ENCODE measurements around the gene UXT.

The UXT gene

DNA sequence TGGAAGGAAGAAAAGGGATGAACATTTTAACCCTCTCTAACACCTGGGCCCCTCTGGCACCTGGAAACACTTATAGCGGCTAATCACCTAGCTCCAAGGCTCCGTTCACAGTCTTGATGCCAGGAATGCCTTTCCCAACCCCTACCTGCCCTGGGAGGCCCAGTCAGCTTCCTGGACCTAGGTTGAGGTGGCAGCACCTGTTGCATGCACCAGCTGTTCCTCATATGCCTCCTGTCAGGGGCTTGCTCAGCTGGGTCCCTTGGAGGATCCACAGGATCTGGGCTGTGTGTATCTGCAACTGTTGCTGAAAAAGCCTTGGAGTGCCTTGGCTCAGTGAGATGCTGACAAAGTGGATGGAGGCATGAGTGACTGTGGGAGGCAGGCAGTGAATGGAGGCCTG lies 33.6 kb downstream of the UXT start:
- no peak for DNase-seq
- Histone ChIP-seq H3K27me3 (no peaks in the 10 kb centered on the region), H3K36me3 (no peaks in the 10 kb centered on the region), H3K4me3 (ENCODE audit: low read depth, low read length) (no peak overlapping the region), H3K4me1 (no peaks in the 10 kb centered on the region), H3K9me3 (no peaks in the 10 kb centered on the region)
- TF ChIP-seq, protein P1, sequence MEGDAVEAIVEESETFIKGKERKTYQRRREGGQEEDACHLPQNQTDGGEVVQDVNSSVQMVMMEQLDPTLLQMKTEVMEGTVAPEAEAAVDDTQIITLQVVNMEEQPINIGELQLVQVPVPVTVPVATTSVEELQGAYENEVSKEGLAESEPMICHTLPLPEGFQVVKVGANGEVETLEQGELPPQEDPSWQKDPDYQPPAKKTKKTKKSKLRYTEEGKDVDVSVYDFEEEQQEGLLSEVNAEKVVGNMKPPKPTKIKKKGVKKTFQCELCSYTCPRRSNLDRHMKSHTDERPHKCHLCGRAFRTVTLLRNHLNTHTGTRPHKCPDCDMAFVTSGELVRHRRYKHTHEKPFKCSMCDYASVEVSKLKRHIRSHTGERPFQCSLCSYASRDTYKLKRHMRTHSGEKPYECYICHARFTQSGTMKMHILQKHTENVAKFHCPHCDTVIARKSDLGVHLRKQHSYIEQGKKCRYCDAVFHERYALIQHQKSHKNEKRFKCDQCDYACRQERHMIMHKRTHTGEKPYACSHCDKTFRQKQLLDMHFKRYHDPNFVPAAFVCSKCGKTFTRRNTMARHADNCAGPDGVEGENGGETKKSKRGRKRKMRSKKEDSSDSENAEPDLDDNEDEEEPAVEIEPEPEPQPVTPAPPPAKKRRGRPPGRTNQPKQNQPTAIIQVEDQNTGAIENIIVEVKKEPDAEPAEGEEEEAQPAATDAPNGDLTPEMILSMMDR (IDR thresholded peaks at IDR 0.05; ENCODE audit: low read depth, low read length): no peak

DNA sequence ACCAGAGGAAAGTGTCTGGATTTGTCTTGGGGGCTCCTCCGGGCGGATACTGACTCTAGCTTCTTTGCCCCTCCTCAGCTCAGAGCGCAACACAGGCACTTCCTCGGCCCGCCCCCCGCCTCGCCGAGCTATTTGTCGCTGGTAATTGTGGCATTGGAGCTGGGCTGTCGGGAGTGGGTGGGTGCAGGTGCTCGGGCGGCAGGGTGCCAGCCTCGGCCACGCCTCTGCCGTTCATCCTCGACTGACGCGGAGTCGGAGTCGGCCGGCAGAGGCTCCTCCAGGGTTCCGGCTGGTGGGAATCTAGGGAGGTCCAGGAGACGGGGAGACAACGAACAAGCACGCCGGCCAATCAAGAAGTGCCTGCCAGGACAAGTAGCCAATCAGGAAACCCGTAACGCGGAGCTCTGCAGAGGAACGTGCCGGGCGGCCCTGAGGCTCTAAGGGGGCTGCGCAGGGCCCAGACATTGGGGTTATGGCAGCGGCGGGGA lies 35.4 kb downstream of the UXT start:
- H3K9me3 ChIP-seq: no peaks in the 10 kb centered on the region
- no peaks in the 10 kb centered on the region for H3K4me1 ChIP-seq
- peak overlapping the region; percentile 48 for H3K4me3 ChIP-seq (ENCODE audit: low read depth, low read length)
- TF ChIP-seq, protein P1 (IDR thresholded peaks at IDR 0.05; ENCODE audit: low read depth, low read length): no peak
- H3K27me3 ChIP-seq: no peaks in the 10 kb centered on the region
- H3K36me3 ChIP-seq: no peaks in the 10 kb centered on the region
- DNase-seq: peak; percentile 89

DNA sequence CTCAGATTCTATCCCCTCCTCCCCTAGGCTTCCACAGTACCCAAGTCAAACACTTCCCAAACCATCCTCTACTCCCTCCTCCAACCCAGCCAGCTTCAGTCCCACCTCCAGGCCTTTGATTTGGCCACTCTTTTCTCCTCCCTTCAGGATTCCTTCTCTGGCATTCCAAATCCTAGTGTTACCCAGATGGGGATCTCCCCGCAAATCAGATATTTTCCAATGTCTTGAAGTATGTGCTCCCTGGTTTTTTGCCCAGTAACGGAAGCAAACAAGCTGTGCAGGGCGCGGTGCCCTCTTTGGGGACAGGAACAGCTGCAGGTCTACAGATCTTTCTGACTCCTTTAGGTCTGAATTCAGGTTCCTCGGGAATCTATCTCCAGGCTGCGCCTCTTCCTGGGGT lies 37.1 kb downstream of the UXT start:
- no peak for DNase-seq
- Histone ChIP-seq H3K4me1 (no peaks in the 10 kb centered on the region), H3K36me3 (no peaks in the 10 kb centered on the region), H3K27me3 (no peaks in the 10 kb centered on the region), H3K4me3 (ENCODE audit: low read depth, low read length) (no peak overlapping the region), H3K9me3 (no peaks in the 10 kb centered on the region)
- TF ChIP-seq, protein P1 (IDR thresholded peaks at IDR 0.05; ENCODE audit: low read depth, low read length): no peak

DNA sequence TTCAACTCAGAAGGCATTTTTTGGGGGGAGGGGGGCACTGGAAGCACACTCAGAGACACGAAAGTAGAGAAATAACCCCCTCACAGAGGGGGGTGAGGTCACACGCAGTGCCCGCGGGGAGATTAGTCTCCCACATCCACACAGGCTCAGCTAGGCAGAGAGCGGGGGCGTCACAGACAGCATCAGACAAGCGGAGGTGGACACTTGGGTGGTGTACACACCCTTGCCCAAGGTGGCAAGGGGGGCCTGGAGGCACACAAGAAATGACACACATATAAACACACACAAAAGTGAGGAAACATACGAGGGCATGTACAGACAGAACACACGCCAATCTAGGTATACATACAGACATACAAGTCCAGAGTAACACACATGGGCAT lies 38.7 kb downstream of the UXT start:
- H3K4me3 ChIP-seq (ENCODE audit: low read depth, low read length): no peak overlapping the region
- no peaks in the 10 kb centered on the region for H3K36me3 ChIP-seq
- no peaks in the 10 kb centered on the region for H3K9me3 ChIP-seq
- TF ChIP-seq, protein P1 (IDR thresholded peaks at IDR 0.05; ENCODE audit: low read depth, low read length): no peak
- no peaks in the 10 kb centered on the region for H3K27me3 ChIP-seq
- no peaks in the 10 kb centered on the region for H3K4me1 ChIP-seq
- no peak for DNase-seq

DNA sequence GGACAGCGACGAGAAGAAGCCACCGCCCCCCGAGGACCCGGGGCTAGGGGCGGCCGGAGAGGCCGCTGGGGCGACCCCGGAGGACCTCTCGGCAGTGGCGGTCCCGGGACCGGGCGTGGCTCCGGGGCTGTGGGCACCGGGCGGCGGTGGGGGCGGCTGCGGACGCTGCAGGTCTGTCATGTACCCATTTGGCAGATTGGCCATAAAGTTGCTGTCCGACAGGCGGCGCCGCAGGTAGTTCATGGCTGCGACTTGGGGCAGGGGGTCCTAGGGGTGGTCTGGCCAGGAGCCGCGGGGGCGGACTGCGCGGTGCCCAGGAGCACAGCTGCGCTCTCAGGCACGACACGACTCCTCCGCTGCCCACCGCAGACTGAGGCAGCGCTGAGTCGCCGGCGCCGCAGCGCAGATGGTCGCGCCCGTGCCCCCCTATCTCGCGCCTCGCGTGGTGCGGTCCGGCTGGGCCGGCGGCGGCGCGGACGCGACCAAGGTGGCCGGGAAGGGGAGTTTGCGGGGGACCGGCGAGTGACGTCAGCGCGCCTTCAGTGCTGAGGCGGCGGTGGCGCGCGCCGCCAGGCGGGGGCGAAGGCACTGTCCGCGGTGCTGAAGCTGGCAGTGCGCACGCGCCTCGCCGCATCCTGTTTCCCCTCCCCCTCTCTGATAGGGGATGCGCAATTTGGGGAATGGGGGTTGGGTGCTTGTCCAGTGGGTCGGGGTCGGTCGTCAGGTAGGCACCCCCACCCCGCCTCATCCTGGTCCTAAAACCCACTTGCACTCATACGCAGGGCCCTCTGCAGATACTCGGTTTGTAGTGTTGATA lies 39.3 kb downstream of the UXT start, which contains the start of gene SYN1:
TSS of gene SYN1 (minus strand) at position 372 of the 817 bp plus-strand sequence. CDS start at position 243, 129 bp downstream.
- H3K27me3 ChIP-seq: no peaks in the 10 kb centered on the region
- TF ChIP-seq, protein P1 (IDR thresholded peaks at IDR 0.05; ENCODE audit: low read depth, low read length): peak; percentile 10; the same call in 1 of the 2 replicates
- H3K36me3 ChIP-seq: no peaks in the 10 kb centered on the region
- H3K4me1 ChIP-seq: no peaks in the 10 kb centered on the region
- peak; percentile 86 for DNase-seq
- peak within 1 kb of the TSS; percentile 55 for H3K4me3 ChIP-seq (ENCODE audit: low read depth, low read length)
- H3K9me3 ChIP-seq: no peaks in the 10 kb centered on the region

DNA sequence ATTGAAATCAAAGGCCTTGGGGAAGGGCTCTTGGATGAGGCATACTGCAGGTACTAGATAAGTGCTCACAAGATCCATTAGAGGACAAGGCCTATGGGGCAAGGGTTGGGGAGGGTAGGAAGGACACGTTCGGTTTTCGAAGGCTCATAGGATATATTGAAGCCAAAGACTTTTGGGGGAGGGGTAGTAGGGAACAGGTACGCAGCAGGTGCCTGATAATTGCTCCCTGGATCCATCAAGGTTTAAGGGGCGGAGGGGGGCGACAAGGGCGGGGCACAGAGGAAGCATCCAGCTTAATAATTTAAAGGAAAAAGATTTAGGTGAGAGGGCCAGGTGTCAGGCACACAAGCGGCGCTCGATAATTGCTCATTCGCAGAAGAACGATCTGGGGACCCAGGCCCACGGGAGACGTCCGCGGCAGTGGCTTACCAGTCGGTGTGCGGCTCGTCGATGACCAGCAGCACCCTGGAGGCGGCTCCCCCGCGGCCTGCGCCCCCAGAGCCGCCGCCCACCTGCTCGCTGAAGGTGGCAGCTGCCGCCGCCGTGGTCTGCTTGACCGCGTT lies 40.0 kb downstream of the UXT start:
- H3K27me3 ChIP-seq: no peaks in the 10 kb centered on the region
- H3K9me3 ChIP-seq: no peaks in the 10 kb centered on the region
- peak overlapping the region; percentile 55 for H3K4me3 ChIP-seq (ENCODE audit: low read depth, low read length)
- no peak for DNase-seq
- H3K36me3 ChIP-seq: no peaks in the 10 kb centered on the region
- TF ChIP-seq, protein P1 (IDR thresholded peaks at IDR 0.05; ENCODE audit: low read depth, low read length): no peak
- no peaks in the 10 kb centered on the region for H3K4me1 ChIP-seq

Data from BE2C (cell line).